ENCODE data around the gene METTL9.
"Not testable (repeated sequence)": the region's sequence is repeated elsewhere in the genome, so short reads cannot be mapped to it uniquely, and the experiment has no call there.

METTL9 gene

DNA sequence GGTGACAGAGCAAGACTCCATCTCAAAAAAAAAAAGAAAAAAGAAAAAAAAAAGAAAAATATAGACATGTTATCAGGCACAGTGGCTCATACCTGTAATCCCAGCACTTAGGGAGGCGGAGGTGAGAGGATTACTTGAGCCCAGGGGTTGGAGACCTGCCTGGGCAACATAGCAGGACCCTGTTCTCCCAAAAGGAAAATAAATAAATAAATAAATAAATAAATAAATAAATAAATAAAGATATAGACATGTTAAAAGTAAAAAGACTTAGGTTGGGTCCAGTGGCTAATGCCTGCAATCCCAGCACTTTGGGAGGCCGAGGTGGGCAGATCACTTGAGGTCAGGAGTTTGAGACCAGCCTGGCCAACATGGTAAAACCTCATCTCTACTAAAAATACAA lies 23.1 kb upstream of the METTL9 start:
- DNase-seq = not testable (repeated sequence)

DNA sequence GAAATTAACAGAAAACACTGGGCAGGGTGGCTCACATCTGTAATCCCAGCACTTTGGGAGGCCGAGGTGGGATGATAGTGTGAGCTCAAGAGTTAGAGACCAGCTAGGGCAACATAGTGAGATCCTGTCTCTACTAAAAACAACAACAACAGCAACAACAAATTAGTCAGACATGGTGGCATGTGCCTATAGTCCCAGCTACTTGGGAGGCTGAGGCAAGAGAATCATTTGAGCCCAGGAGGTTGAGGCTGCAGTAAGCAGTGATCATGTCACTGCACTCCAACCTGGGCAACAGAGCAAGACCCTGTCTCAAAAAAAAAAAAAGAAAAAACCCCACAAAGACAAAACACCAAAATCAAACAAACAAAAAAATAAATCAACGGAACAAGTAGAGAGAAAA lies 21.9 kb upstream of the METTL9 start:
- DNase-seq = not testable (repeated sequence)

DNA sequence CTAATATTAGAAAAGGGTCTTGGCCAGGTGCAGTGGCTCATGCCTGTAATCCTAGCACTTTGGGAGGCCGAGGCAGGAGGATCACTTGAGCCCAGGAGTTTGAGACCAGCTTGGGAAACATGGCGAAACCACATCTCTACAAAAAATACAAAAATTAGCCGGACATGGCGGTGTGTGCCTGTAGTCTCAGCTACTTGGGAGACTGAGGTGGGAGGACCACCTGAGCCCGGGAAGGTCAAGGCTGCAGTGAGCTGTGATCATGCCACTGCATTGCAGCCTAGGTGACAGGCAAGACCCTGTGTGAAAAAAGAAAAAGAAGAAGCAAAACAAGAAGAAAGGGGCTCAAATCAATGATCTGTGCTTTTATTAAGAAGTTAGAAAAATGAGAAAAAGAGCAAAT lies 21.1 kb upstream of the METTL9 start:
- not testable (repeated sequence) for DNase-seq

DNA sequence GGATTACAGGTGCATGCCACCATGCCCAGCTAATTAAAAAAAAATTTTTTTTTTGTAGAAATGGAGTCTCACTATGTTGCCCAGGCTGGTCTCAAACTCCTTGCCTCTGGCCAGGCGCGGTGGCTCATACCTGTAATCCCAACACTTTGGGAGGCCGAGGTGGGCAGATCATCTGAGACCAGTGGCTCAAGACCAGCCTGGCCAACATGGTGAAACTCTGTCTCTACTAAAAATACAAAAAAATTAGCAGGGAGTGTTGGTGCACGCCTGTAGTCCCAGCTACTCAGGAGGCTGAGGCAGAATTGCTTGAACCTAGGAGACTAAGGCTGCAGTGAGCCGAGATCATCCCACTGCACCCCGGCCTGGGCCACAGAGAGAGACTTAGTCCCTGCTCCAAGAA lies 19.2 kb upstream of the METTL9 start:
- not testable (repeated sequence) for DNase-seq

DNA sequence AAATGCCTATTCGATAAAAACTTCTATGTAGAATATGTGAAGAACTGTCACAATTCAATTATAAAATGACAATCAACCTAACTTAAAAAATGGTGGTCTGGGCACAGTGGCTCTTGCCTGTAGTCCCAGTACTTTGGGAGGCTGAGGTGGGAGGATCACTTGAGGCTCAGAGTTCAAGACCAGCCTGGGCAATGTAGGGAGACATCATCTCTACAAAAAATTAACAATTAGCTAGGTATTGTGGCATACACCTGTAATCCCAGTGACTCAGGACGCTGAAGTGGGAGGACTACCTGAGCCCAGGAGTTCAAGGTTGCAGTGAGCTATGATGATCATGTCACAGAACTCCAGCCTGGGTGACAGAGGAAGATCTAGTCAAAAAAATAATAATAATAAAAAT lies 18.6 kb upstream of the METTL9 start:
- no peak for DNase-seq

DNA sequence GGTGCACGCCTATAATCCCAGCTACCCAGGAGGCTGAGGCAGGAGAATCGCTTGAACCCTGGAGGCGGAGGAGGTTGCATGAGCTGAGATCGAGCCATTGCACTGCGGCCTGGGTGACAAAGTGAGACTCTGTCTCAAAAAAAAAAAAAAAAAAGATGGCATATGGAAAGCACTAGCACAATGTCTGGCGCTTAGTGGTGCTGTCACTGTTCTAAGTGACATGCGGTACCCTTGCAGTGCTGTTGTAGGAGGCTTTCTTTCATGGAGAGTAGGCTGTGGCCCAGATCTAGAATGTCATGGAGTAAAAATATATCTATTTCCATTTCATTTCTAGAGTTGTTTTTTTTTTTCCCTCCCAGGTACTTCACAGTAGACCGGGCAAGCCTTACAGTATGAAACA lies 14.6 kb upstream of the METTL9 start:
- no peak for DNase-seq

DNA sequence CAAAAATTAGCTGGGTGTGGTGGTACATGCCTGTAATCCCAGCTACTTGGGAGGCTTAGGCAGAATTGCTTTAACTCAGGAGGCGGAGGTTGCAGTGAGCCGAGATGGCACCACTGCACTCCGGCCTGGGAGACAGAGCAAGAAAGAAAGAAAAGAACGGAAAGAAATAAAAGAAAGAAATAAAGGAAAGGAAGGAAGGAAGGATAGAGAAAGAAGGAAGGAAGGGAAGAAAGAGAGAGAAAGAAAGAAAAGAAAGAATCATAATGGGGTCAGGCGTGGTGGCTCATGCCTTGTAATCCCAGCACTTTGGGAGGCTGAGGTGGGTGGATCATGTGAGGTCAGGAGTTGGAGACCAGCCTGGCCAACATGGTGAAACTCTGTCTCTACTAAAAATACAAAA lies 10.8 kb upstream of the METTL9 start:
- DNase-seq = not testable (repeated sequence)

DNA sequence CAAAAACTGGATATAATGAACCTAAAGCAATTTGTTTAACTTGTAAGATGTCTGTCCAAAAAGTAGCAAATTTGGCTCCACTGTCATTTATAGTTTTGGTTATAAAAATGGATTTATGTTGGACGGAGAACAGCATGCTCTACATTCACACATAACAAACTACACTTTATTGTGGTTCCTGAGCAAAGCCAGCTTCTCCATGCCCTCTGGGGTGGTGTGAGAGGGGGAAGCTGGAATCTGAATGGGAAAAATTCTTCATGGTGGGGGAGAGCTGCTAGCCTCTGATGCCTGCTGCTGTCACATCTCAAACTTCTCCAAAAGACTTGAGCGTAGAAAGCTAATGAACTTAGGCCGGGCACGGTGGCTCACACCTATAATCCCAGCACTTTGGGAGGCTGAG lies 9.8 kb upstream of the METTL9 start:
- DNase-seq = no peak

DNA sequence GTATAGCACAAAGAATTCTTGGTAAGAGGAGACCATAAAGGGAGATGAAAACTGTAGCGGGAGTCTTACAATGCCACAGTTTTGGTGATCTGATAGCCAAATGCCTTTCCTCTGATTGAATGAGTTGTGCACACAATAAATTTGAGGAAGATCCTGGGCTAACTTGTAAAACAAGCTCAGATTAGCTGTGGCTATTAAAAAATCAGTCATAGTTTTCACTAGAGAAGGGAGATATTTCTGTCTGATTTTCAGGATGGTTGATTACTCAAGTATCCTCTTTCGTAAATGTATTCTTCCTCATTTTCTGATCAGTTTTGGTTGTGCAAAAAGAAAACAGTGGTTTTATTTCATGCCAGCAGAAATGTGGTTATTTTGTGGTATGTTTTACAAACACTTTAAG lies 9.1 kb upstream of the METTL9 start:
- DNase-seq = no peak

DNA sequence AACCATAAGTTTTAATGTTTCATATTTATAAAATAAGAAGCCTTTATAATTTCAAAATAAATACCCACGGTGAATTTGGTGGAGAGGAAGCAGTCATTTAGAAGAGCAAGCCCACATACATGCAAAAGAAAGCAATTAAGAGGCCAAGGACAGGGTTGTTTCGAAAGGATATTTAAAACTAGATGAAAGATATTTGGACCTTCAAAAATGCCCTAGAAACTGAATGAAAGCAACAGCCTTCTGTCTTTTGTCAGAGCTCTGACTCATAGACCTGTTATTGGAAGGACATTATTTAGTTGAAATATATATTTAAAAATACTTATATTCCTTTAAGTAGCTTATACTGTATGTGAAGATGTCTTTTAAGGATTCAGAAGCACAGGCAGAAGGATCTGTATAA lies 8.6 kb upstream of the METTL9 start:
- no peak for DNase-seq

DNA sequence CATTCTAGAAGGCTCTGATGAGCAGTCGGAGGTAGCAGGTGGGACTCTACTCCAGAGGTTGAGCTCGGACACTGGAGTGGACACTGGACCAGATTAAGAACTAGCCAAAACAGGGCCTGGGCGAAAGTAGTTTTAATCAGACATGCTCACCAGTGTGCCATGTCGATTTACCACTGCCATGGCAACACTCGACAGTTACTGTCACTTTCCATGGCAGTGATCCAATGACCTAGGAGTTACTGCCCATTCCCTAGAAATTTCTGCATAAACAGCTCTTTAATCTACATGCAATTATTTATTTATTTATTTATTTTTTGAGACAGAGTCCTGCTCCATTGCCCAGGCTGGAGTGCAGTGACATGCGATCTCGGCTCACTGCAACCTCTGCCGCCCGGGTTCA lies 7.2 kb upstream of the METTL9 start:
- DNase-seq = no peak

DNA sequence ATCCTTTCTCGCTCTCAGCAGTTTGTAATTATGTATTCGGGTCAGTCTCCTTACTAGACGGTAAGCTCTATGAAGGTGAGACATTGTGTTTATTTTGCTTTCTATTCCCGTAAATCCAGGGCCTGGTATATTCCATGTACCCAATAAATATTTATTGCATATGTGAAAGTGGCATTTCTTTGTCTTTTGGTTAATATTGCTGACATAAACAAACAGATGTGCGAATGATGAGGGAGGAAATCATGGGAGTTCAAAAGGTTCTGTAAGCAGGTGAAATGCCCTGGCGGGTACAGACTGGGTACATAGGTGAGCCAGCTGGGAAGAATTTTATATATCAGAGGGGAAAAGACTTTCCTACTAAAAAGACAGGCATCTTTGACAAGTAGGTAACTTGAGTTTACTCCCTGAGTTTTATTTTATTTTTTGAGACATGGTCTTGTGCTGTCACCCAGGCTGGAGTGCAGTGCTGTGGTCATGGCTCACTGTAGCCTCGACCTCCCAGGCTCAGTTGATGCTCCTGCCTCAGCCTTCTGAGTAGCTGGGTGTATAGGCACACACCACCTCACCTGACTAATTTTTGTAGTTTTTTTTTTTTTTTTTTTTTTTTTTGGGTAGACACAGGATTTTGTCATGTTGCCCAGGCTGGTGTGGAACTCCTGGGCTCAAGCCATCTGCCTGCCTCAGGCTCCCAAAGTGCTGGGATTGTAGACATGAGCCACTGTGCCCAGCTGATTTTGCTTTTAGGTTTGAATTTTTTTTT lies 5.7 kb upstream of the METTL9 start:
- DNase-seq = no peak

DNA sequence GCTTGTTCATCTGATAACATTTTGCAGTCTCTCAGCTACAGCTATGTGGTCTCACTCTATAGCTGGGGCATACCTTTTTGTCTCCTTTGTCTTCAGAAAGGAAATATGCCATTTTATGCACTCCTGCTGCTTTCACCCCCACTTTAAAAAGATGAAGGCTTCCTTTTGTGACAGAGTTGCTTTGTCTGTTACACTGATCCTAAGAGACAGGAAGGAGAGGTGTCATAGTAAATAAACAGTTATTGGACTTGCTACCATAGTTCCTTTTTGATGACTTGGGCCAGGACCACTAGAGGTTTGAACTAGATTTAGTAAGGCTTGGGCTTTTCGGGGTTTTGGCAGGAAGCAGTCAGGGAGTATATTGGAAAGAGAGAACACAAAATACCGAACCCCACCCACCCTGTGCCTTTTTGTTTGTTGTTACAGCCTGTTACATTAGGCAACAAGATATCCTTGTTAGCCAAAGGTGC lies 1.8 kb upstream of the METTL9 start:
- no peak for DNase-seq

DNA sequence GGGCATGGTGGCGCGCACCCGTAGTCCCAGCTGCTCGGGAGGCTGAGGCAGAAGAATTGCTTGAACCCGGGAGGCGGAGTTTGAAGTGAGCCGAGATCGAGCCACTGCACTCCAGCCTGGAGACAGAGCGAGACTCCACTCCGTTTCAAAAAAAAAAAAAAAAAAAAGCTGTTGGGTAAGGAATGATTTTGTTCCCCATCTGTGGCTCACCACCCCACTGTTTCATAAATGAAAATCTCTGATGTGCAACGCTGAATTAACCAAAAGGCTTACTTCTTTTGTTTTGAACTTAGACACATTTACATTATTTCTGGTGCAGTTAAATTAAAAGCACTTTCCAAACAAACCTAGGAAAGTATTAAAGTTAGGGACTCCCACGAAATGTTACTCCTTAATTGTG lies 1.2 kb upstream of the METTL9 start:
- DNase-seq = no peak

DNA sequence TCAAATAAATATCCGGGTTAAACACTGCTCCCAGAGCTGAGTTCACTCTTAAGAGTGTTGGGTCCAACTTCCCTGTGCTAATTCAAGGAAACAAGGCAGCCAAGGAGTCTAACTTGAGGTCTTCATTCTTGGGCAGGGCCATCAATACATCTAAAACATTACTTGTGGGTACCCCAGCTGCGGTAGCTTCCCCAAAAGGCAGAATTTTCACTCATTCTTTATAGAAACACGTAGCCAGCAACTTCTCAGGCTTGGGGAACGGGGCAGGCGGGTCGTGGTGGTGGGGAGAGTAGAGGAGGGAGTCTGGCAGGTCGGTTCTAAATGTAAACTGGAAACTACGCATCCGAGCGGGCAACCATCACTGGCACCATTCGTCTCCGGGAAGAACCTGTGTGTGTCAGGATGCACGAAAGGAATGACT lies 666 bp upstream of the METTL9 start:
- DNase-seq = no peak

DNA sequence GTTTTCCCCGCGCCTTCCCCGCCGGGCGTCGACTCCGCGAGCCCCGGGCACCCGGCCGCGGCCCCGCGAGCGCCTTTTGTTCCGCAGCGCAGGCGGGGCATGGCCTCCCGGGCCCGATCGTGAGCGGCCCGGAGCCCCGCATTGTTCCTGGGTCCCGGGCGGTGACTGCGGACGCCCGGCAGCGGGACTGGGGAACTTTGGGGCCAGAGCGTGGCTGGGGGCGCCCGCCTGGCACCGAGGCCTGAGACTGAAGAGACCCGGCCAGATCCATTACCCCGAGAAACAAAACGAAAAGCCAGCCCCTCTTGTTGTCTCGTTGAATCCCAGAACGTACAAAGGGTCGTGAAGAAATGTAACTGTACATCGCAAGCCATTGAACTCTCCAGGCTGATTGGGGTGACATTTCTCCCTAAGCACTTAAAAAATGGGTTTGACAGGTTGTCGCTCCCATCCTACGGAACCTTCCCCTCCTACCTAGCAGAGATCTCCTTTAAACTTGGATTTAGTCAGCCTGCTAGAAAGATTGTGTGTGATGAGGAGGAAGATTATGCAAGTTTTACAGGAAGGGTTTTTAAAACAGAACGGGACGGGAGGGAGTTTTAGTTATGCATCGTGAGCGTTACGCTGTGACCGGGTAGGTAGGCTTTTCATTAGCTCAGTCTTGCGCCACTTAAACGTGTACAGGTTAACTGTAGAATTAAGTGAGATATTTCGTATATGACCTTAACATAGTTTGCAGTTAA lies 825 bp downstream of the METTL9 start:
- no peak for DNase-seq

DNA sequence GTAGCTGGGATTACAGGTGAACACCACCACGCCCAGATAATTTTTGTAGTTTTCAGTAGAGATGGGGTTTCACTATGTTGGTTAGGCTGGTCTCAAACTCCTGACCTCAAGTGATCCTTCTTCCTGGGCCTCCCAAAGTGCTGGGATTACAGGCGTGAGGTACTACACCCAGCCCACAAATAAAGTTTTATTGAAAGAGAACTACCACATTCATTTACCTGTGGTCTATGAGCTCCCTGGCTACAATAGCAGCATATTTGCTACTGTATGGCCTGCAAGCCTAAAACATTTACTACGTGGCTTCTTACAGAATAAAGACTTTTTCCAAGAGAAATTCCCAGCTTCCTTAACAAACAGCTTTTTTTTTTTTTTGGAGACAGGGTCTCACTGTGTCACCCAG lies 3.4 kb downstream of the METTL9 start:
- no peak for DNase-seq

DNA sequence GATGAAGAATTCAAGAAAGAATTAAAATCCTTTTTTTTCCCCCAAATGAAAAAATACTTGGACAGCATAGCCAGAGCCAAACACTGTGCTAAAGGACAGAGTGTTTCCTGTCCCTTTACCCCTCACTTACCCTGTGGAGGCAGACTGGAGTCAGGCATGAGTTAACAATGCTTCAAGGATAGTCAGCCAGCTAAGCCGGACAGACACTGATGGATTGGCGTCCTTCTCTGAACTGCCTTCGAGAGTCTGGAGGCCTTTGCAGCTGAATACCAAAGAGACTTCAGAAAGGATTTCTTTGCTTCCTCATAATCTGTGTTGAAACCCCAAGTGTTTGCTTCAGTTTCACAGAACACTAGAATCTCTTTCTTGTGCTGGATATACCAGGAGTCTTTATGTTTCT lies 4.6 kb downstream of the METTL9 start:
- DNase-seq = no peak

DNA sequence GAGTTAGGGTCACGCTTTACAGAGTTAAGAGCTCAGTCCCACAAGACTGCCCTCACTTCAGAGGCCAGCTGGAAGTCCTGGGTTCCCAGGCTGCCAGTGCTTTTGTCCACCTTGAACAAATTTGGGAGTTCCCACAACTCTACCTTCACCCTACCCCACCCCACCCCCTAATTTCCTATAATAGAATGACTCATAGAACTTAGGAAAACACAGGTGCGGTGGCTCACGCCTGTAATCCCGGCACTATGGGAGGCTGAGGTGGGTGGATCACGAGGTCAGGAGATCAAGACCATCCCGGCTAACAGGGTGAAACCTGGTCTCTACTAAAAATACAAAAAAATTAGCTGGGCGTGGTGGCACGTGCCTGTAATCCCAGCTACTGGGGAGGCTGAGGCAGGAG lies 6.5 kb downstream of the METTL9 start:
- not testable (repeated sequence) for DNase-seq

DNA sequence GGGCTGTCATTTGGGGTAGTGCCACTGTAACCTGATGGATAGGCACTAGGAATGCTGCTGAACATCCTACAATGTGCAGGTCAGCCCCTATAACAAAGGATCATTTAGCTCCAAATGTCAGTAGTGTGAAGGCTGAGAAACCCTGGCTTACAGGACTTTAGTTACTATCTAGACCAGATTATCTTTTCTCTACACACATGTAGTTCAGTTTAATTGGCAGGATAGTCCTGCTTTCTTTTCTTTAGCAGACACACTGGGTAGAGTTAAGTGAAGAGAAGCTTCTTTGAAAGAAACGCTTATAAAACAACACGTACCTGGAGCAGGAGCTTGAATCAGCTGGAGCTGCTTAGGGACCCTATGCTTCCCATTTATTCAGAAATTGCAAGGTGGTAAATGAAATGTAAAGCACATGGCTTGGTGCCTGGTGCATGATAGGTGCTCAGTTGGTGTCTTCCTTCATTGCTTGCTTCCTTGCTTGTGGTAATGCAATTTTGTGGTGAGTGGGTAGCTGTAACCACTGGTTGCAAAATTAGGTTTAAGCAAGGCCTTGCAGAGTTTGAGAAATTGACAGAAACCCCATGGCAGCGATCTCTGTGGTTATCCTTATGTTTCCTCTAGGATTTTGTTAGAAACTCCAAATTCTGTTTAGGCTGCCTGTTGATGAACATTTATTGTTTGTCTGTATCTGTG lies 9.4 kb downstream of the METTL9 start:
- DNase-seq = no peak

DNA sequence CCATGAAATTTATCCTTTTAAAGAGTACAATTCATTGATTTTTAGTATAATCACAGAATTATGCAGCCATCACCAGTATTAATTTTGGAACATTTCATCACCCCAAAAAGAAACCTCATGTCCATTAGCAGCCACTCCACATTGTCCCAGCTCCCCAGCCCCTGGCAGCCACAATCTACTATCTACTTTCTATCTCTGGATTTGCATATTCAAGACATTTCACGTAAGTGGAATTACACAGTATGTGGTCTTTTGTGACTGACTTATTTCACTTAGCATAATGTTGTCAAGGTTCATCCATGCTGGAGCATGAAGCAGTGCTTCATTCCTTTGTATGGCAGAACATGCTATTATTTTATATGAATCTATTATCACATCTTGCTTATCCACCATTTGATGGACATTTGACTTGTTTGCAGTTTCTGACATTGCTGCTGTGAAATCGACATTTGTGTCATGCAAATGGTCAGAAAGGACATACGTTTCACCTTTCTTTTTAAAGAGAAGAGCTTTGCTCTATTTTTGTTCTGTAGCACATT lies 10.7 kb downstream of the METTL9 start:
- DNase-seq = no peak

DNA sequence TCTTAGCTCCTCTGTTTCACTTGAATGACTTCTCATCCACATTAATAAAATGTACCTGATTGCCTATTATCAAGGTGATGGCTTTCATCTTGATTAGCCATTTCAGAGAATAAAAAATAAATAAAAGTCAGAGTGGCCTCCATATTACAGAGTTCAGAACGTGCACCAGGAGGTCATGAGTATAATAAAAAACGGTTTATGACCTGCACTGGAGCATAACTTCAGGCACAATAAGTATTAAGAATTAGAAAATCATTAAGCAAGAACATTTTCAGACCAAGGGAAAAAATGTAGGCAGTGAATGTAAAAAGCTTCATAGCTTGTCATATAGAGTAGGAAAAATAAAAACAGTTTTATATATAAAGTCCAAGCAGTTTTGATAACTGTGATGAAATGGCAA lies 11.4 kb downstream of the METTL9 start:
- DNase-seq = no peak

DNA sequence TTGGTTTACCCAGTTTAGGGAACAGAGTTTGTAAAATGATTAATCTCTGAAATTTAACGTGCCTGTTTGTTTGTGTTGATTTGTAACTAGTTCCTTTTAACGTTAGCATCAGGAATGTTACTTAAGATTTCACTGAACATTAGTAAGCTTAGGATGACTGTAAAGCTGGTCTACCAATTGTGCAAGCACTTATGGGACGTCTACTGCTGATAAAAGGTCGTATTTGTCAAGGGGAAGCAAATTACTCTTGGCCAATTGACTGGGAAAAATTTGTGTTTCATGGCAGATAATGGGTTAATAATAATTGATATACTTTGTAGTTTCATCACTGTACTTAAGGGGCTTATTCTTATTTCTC lies 11.8 kb downstream of the METTL9 start:
- no peak for DNase-seq

Measured in NCI-H1436 (cell line).